ENCODE measurements around the gene RAB5A.

DNA sequence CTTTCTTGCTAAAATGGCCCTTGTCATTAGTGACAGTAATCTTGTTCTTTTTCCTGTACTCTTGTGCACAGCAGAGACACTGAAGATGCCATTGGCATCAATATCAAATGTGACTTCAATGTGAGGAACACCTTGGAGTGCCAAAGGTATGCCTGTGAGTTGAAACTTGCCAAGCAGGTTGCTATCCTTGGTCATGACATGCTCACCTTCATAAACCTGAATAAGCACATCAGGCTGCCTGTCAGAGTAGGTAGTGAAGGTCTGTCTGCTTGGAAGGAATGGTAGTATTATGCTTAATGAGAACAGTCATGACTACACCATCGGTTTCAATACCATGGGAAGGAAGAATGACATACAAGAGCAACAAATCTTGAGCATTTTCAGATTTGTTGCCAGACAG is 6.3 kb upstream of the RAB5A start:
- TF ChIP-seq, protein P1, sequence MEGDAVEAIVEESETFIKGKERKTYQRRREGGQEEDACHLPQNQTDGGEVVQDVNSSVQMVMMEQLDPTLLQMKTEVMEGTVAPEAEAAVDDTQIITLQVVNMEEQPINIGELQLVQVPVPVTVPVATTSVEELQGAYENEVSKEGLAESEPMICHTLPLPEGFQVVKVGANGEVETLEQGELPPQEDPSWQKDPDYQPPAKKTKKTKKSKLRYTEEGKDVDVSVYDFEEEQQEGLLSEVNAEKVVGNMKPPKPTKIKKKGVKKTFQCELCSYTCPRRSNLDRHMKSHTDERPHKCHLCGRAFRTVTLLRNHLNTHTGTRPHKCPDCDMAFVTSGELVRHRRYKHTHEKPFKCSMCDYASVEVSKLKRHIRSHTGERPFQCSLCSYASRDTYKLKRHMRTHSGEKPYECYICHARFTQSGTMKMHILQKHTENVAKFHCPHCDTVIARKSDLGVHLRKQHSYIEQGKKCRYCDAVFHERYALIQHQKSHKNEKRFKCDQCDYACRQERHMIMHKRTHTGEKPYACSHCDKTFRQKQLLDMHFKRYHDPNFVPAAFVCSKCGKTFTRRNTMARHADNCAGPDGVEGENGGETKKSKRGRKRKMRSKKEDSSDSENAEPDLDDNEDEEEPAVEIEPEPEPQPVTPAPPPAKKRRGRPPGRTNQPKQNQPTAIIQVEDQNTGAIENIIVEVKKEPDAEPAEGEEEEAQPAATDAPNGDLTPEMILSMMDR (IDR thresholded peaks at IDR 0.05; ENCODE audit: insufficient read depth, low read depth, low read length) = no peak
- no peak for TF ChIP-seq EZH2 (IDR thresholded peaks at IDR 0.05; ENCODE audit: insufficient read depth, low read length)
